ENCODE results near the gene DNM3.

The DNM3 gene

GRCh38 chr1:171984850-171985485, 143.7 kb downstream of the DNM3 start:
- ATAC-seq = peak; percentile 82
- no peak for TF ChIP-seq ZNF8 (CRISPR knock-in tag; IDR thresholded peaks at IDR 0.05)
- no peak for TF ChIP-seq TOX (CRISPR knock-in tag; IDR thresholded peaks at IDR 0.05; ENCODE audit: borderline replicate concordance)
- no peak for TF ChIP-seq CSDC2 (CRISPR knock-in tag; IDR thresholded peaks at IDR 0.05)
- TF ChIP-seq BACH2 (CRISPR knock-in tag; IDR thresholded peaks at IDR 0.05; ENCODE audit: borderline replicate concordance) = no peak
- TF ChIP-seq OSR1 (CRISPR knock-in tag; IDR thresholded peaks at IDR 0.05) = no peak
- TF ChIP-seq, protein P1, sequence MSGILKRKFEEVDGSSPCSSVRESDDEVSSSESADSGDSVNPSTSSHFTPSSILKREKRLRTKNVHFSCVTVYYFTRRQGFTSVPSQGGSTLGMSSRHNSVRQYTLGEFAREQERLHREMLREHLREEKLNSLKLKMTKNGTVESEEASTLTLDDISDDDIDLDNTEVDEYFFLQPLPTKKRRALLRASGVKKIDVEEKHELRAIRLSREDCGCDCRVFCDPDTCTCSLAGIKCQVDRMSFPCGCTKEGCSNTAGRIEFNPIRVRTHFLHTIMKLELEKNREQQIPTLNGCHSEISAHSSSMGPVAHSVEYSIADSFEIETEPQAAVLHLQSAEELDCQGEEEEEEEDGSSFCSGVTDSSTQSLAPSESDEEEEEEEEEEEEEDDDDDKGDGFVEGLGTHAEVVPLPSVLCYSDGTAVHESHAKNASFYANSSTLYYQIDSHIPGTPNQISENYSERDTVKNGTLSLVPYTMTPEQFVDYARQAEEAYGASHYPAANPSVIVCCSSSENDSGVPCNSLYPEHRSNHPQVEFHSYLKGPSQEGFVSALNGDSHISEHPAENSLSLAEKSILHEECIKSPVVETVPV (CRISPR knock-in tag; IDR thresholded peaks at IDR 0.05) = no peak
- TF ChIP-seq ARNTL (CRISPR knock-in tag; IDR thresholded peaks at IDR 0.05; ENCODE audit: borderline replicate concordance, low read depth) = no peak
- TF ChIP-seq, protein P2, sequence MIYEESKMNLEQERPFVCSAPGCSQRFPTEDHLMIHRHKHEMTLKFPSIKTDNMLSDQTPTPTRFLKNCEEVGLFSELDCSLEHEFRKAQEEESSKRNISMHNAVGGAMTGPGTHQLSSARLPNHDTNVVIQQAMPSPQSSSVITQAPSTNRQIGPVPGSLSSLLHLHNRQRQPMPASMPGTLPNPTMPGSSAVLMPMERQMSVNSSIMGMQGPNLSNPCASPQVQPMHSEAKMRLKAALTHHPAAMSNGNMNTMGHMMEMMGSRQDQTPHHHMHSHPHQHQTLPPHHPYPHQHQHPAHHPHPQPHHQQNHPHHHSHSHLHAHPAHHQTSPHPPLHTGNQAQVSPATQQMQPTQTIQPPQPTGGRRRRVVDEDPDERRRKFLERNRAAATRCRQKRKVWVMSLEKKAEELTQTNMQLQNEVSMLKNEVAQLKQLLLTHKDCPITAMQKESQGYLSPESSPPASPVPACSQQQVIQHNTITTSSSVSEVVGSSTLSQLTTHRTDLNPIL (CRISPR knock-in tag; IDR thresholded peaks at IDR 0.05; ENCODE audit: low read depth) = no peak
- TF ChIP-seq SNAI2 (CRISPR knock-in tag; IDR thresholded peaks at IDR 0.05) = no peak
- no peak for TF ChIP-seq TCF4 (CRISPR knock-in tag; IDR thresholded peaks at IDR 0.05; ENCODE audit: borderline replicate concordance)
- TF ChIP-seq ESRRG (CRISPR knock-in tag; IDR thresholded peaks at IDR 0.05) = no peak
- no peak for TF ChIP-seq ZC3H10 (CRISPR knock-in tag; IDR thresholded peaks at IDR 0.05)
- TF ChIP-seq GLIS3 (CRISPR knock-in tag; IDR thresholded peaks at IDR 0.05) = no peak
- TF ChIP-seq, protein P3, sequence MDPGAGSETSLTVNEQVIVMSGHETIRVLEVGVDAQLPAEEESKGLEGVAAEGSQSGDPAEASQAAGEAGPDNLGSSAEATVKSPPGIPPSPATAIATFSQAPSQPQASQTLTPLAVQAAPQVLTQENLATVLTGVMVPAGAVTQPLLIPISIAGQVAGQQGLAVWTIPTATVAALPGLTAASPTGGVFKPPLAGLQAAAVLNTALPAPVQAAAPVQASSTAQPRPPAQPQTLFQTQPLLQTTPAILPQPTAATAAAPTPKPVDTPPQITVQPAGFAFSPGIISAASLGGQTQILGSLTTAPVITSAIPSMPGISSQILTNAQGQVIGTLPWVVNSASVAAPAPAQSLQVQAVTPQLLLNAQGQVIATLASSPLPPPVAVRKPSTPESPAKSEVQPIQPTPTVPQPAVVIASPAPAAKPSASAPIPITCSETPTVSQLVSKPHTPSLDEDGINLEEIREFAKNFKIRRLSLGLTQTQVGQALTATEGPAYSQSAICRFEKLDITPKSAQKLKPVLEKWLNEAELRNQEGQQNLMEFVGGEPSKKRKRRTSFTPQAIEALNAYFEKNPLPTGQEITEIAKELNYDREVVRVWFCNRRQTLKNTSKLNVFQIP (CRISPR knock-in tag; IDR thresholded peaks at IDR 0.05; ENCODE audit: borderline replicate concordance, low read depth) = no peak
- no peak for TF ChIP-seq PPARA (CRISPR knock-in tag; IDR thresholded peaks at IDR 0.05; ENCODE audit: borderline replicate concordance)
- no peak for TF ChIP-seq ISL1 (CRISPR knock-in tag; IDR thresholded peaks at IDR 0.05)
- TF ChIP-seq ZFP3 (CRISPR knock-in tag; IDR thresholded peaks at IDR 0.05) = no peak
- TF ChIP-seq ZFP30 (CRISPR knock-in tag; IDR thresholded peaks at IDR 0.05) = no peak
- no peak for TF ChIP-seq ZNF565 (CRISPR knock-in tag; conservative IDR thresholded peaks at IDR 0.05; ENCODE audit: low read depth)

GRCh38 chr1:171985639-171986038, 144.3 kb downstream of the DNM3 start:
- TF ChIP-seq ZNF8 (CRISPR knock-in tag; IDR thresholded peaks at IDR 0.05) (no peak), TCF4 (CRISPR knock-in tag; IDR thresholded peaks at IDR 0.05; ENCODE audit: borderline replicate concordance) (no peak), ZNF565 (CRISPR knock-in tag; conservative IDR thresholded peaks at IDR 0.05; ENCODE audit: low read depth) (no peak), ESRRG (CRISPR knock-in tag; IDR thresholded peaks at IDR 0.05) (no peak), ZC3H10 (CRISPR knock-in tag; IDR thresholded peaks at IDR 0.05) (no peak), BACH2 (CRISPR knock-in tag; IDR thresholded peaks at IDR 0.05; ENCODE audit: borderline replicate concordance) (no peak), SNAI2 (CRISPR knock-in tag; IDR thresholded peaks at IDR 0.05) (no peak), ISL1 (CRISPR knock-in tag; IDR thresholded peaks at IDR 0.05) (no peak), ARNTL (CRISPR knock-in tag; IDR thresholded peaks at IDR 0.05; ENCODE audit: borderline replicate concordance, low read depth) (no peak), ZNF70 (CRISPR knock-in tag; IDR thresholded peaks at IDR 0.05) (no peak), ZFP30 (CRISPR knock-in tag; IDR thresholded peaks at IDR 0.05) (no peak), RARB (CRISPR knock-in tag; IDR thresholded peaks at IDR 0.05) (no peak)
- peak; percentile 77 for ATAC-seq

- ATAC-seq = no peak
- TF ChIP-seq TCF4 (CRISPR knock-in tag; IDR thresholded peaks at IDR 0.05; ENCODE audit: borderline replicate concordance) = no peak
- TF ChIP-seq RARB (CRISPR knock-in tag; IDR thresholded peaks at IDR 0.05) = no peak
- TF ChIP-seq, protein P1 (CRISPR knock-in tag; IDR thresholded peaks at IDR 0.05) = no peak
- TF ChIP-seq, protein P2 (CRISPR knock-in tag; IDR thresholded peaks at IDR 0.05; ENCODE audit: low read depth) = no peak
- TF ChIP-seq ZNF8 (CRISPR knock-in tag; IDR thresholded peaks at IDR 0.05) = no peak
- TF ChIP-seq GLIS3 (CRISPR knock-in tag; IDR thresholded peaks at IDR 0.05) = no peak
- no peak for TF ChIP-seq BACH2 (CRISPR knock-in tag; IDR thresholded peaks at IDR 0.05; ENCODE audit: borderline replicate concordance)
- no peak for TF ChIP-seq ZFP30 (CRISPR knock-in tag; IDR thresholded peaks at IDR 0.05)
- no peak for TF ChIP-seq ARNTL (CRISPR knock-in tag; IDR thresholded peaks at IDR 0.05; ENCODE audit: borderline replicate concordance, low read depth)
- TF ChIP-seq, protein P3 (CRISPR knock-in tag; IDR thresholded peaks at IDR 0.05; ENCODE audit: borderline replicate concordance, low read depth) = no peak
- TF ChIP-seq PPARA (CRISPR knock-in tag; IDR thresholded peaks at IDR 0.05; ENCODE audit: borderline replicate concordance) = no peak
- TF ChIP-seq ISL1 (CRISPR knock-in tag; IDR thresholded peaks at IDR 0.05) = no peak
- no peak for TF ChIP-seq ZNF70 (CRISPR knock-in tag; IDR thresholded peaks at IDR 0.05)
Observed at GRCh38 chr1:171988243-171988885, 147.1 kb downstream of the DNM3 start.

Data from SK-N-SH treated with all-trans-retinoic acid at 6 μM for 48 hours (cell line).